Keratinocyte (primary cell): ENCODE data around the gene HERPUD1. TPM values are rescaled to one million over a fixed set of nuclear protein-coding genes. Genes with fewer than 3 reads are reported as not detected.
"Not testable (repeated sequence)": the region's sequence is repeated elsewhere in the genome, so short reads cannot be mapped to it uniquely, and the experiment has no call there.

Experiments
- DNase-seq: peaks from one replicate; pipeline ENCODE4 v3.0.0-alpha.2; 2011; ENCODE audit warnings: low read depth, missing footprints, low spot score
- FAIRE-seq: peaks from 2 replicates; lab custom pipeline; 2011; peaks lifted over from hg19 to GRCh38; lab: Jason Lieb, UNC
- H2AFZ ChIP-seq: 2 replicates; pipeline ENCODE4 v1.6.0; 2012; ENCODE audit warnings: low read length, control low read depth, inconsistent platforms; ENCODE audit not compliant: control insufficient read depth
- H3K27ac ChIP-seq: 2 replicates; pipeline ENCODE4 v1.5.1; 2011; ENCODE audit warnings: low read length; ENCODE audit not compliant: control insufficient read depth, insufficient read depth
- H3K27me3 ChIP-seq: 3 replicates; pipeline ENCODE4 v1.6.0; 2011; ENCODE audit warnings: low read length; ENCODE audit not compliant: control insufficient read depth, insufficient read depth; ENCODE audit errors: extremely low read depth
- H3K36me3 ChIP-seq, 2 experiments: 2 replicates in 1 of 2; 3 replicates in 1 of 2; pipeline ENCODE4 v1.5.1; 2011; ENCODE audit warnings: low read length in 2 of 2, mild to moderate bottlenecking in 1 of 2; ENCODE audit not compliant: control insufficient read depth in 2 of 2, insufficient read depth in 2 of 2; ENCODE audit errors: extremely low read depth in 1 of 2
- H3K4me1 ChIP-seq: 3 replicates; pipeline ENCODE4 v1.5.1; 2011; ENCODE audit warnings: low read length; ENCODE audit not compliant: control insufficient read depth, insufficient read depth; ENCODE audit errors: extremely low read depth
- H3K4me2 ChIP-seq: 3 replicates; pipeline ENCODE4 v1.6.0; 2011; ENCODE audit warnings: low read depth, low read length; ENCODE audit not compliant: control insufficient read depth, insufficient read depth; ENCODE audit errors: extremely low read depth
- H3K4me3 ChIP-seq, 3 experiments: fragments of 200-600 bp in 1 of 3; sonication (generic) in 1 of 3; 2 replicates in 2 of 3; 3 replicates in 1 of 3; pipeline ENCODE4 v1.5.1; 2011 to 2016; ENCODE audit warnings: low read length in 3 of 3, mild to moderate bottlenecking in 3 of 3, control low read depth in 2 of 3, inconsistent platforms in 1 of 3, low read depth in 1 of 3, mixed read lengths in 1 of 3, mixed run types in 1 of 3, moderate library complexity in 1 of 3; ENCODE audit not compliant: control insufficient read depth in 2 of 3, insufficient read depth in 2 of 3; ENCODE audit errors: extremely low read depth in 1 of 3
- H3K79me2 ChIP-seq: 2 replicates; pipeline ENCODE4 v1.6.0; 2012; ENCODE audit warnings: low read length; ENCODE audit not compliant: control insufficient read depth, insufficient read depth
- H3K9ac ChIP-seq: 3 replicates; pipeline ENCODE4 v1.6.0; 2011; ENCODE audit warnings: low read length; ENCODE audit not compliant: control insufficient read depth, insufficient read depth; ENCODE audit errors: extremely low read depth
- H3K9me1 ChIP-seq: 3 replicates; pipeline ENCODE4 v1.6.0; 2011; ENCODE audit warnings: low read length; ENCODE audit not compliant: control insufficient read depth, insufficient read depth; ENCODE audit errors: extremely low read depth
- H3K9me3 ChIP-seq: 2 replicates; pipeline ENCODE4 v1.5.1; 2012; ENCODE audit warnings: low read depth, low read length; ENCODE audit not compliant: control insufficient read depth
- H4K20me1 ChIP-seq: 3 replicates; pipeline ENCODE4 v1.6.0; 2011; ENCODE audit warnings: low read length; ENCODE audit not compliant: control insufficient read depth, insufficient read depth; ENCODE audit errors: extremely low read depth
- EZH2 ChIP-seq: IDR thresholded peaks from one replicate; pipeline ENCODE4 v1.6.1; 2012; ENCODE audit warnings: inconsistent platforms, mild to moderate bottlenecking, low read length, moderate library complexity
- dilution Hi-C: fragments of 300-500 bp; cut with MboI; formaldehyde crosslinking; loops from one replicate; pipeline ENCODE4 v1.7.0; 2020; ENCODE audit warnings: low sequenced_read_pairs; ENCODE audit not compliant: extremely low pct_ligation_motif_present
- polyA plus RNA-seq, 5 experiments: library from polyadenylated mRNA; depleted of rRNA in 3 of 5; stranded (reverse) in 3 of 5; stranded (forward) in 1 of 5; unstranded in 1 of 5; fragments of >200 nt; gene quantifications; 1 replicate in 1 of 5; 2 replicates in 3 of 5; 3 replicates in 1 of 5; pipeline versions ENCODE4 v1.2.1 to v1.2.3, GENCODE V29; 2011 to 2012; ENCODE audit warnings: missing spikeins in 2 of 5, low read depth in 1 of 5, low replicate concordance in 1 of 5
- TF ChIP-seq, protein P1 (sequence below), 3 experiments: IDR thresholded peaks in 1 of 3; conservative IDR thresholded peaks in 1 of 3; optimal IDR thresholded peaks in 1 of 3; 2 replicates in 2 of 3; 3 replicates in 1 of 3; pipeline versions ENCODE3 to v1.5.1; 2011; ENCODE audit warnings: low read length in 3 of 3, mild to moderate bottlenecking in 3 of 3, moderate library complexity in 2 of 3, control low read depth in 1 of 3, inconsistent platforms in 1 of 3; ENCODE audit not compliant: insufficient read depth in 2 of 3; ENCODE audit errors: extremely low read depth in 1 of 3

Gene HERPUD1
- polyA plus RNA-seq, 1 donor (not counting 4 experiments of a cell fraction or from before 2014, with no cell fraction given), result 183 TPM

GRCh38 chr16:56884026-56884582 is 47.8 kb upstream of the HERPUD1 start:
- no peak overlapping the region for H2AFZ ChIP-seq
- no peak overlapping the region for H3K4me3 ChIP-seq
- H3K9me1 ChIP-seq, result no peaks in the 10 kb centered on the region
- H3K27ac ChIP-seq, result no peak overlapping the region
- dilution Hi-C loops, result no loop called here
- no peak overlapping the region for H3K4me2 ChIP-seq
- TF ChIP-seq, protein P1, sequence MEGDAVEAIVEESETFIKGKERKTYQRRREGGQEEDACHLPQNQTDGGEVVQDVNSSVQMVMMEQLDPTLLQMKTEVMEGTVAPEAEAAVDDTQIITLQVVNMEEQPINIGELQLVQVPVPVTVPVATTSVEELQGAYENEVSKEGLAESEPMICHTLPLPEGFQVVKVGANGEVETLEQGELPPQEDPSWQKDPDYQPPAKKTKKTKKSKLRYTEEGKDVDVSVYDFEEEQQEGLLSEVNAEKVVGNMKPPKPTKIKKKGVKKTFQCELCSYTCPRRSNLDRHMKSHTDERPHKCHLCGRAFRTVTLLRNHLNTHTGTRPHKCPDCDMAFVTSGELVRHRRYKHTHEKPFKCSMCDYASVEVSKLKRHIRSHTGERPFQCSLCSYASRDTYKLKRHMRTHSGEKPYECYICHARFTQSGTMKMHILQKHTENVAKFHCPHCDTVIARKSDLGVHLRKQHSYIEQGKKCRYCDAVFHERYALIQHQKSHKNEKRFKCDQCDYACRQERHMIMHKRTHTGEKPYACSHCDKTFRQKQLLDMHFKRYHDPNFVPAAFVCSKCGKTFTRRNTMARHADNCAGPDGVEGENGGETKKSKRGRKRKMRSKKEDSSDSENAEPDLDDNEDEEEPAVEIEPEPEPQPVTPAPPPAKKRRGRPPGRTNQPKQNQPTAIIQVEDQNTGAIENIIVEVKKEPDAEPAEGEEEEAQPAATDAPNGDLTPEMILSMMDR (optimal IDR thresholded peaks at IDR 0.05 in 1 of 3, IDR thresholded peaks at IDR 0.05 in 1 of 3, conservative IDR thresholded peaks at IDR 0.05 in 1 of 3; ENCODE audit: extremely low read depth in 1 of 3, insufficient read depth in 2 of 3, low read length in 3 of 3), result no peak
- no peak for TF ChIP-seq EZH2
- no peak overlapping the region for H3K9ac ChIP-seq
- no peaks in the 10 kb centered on the region for H3K79me2 ChIP-seq
- DNase-seq, result no peak
- H4K20me1 ChIP-seq, result no peaks in the 10 kb centered on the region
- no peak for FAIRE-seq
- H3K27me3 ChIP-seq, result no peaks in the 10 kb centered on the region
- H3K9me3 ChIP-seq, result no peaks in the 10 kb centered on the region
- no peaks in the 10 kb centered on the region for H3K4me1 ChIP-seq
- H3K36me3 ChIP-seq, result no peaks in the 10 kb centered on the region

DNA sequence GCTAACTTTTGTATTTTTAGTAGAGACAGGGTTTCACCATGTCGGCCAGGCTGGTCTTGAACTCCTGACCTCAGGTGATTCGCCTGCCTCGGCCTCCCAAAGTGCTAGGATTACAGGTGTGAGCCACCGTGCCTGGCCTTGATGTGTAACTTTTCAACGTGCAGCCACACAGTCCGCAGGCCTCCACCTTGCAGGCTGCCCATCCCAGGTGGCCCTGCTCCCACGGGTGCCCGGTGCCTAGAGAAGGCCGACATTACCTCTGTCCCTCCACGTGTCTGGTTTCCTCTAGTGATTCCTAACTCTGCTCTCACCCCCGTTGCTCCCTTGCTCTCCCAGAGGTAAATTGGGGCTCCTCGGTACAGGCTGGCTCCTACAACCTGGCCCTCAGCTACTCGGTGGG is 47.0 kb upstream of the HERPUD1 start:
- H4K20me1 ChIP-seq, dilution Hi-C loops, FAIRE-seq, H3K9me1 ChIP-seq, H3K4me1 ChIP-seq, H2AFZ ChIP-seq, H3K36me3 ChIP-seq, H3K9me3 ChIP-seq, H3K9ac ChIP-seq, H3K27me3 ChIP-seq, DNase-seq, H3K4me2 ChIP-seq, H3K4me3 ChIP-seq, H3K79me2 ChIP-seq, H3K27ac ChIP-seq: not testable (repeated sequence)
